ENCODE measurements around the gene FOXN3.

DNA sequence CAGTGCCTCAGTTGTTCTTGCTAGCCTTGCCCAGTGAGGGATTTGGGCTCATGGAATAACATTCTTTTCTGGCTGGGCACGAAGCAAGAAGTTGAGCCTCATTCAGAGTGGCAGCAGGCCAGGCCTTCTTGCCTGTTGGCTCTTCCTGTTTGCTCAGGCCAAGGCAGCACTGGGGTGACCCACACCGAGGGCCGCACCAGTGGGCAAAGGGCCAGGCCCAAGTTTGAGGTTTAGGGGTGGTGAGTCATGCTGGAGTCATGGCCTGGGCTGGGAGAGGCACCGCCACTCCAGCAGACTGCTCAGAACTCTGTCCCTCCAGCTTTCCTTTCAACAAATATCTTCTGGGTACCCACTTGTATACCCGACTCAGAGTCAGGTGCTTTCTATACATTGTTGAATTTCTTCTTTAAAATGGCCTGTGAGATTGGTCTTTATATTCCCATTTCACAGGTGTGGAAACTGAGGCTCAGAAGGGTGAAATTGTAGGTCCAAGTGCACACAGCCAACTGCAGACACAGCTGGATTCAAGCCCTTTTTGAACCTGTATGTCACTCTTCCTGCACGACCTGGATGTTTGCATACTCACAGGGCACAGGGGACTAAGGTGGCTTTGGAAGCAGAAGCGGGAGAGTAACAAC is 279.4 kb downstream of the FOXN3 start:
- TF ChIP-seq CTCF (IDR thresholded peaks at IDR 0.05) (no peak), POLR2A (IDR thresholded peaks at IDR 0.05) (no peak)
